Measurements from ENCODE around the gene ATG16L1. TPM values are rescaled to one million over a fixed set of nuclear protein-coding genes. Genes with fewer than 3 reads are reported as not detected.

Gene ATG16L1
- total and polyA plus RNA-seq, 10 of the 15 experiments (the other 5 are each of a cell fraction or from before 2014, with no cell fraction given): 5.2 to 26.6 (median 15.6) TPM

GRCh38 chr2:233213975-233214374 lies 37.5 kb upstream of the ATG16L1 start:
- intact Hi-C loops (cut with micrococcal nuclease; ENCODE audit: unreplicated experiment): no loop called here
- CTCF ChIA-PET: no interaction called here
- DNase-seq (ENCODE audit: low read depth, low spot score) (no peak), FAIRE-seq (no peak), ATAC-seq (no peak)
- Histone ChIP-seq H3K9me3 (replicated peaks; ENCODE audit: control insufficient read depth, insufficient read depth, low read length) (no peaks in the 10 kb centered on the region), H3K9ac (ENCODE audit: control insufficient read depth, insufficient read depth, low read length) (no peak overlapping the region), H3K4me3 (no peak overlapping the region), H2AFZ (ENCODE audit: control insufficient read depth, low read depth, low read length) (no peak overlapping the region), H3K4me2 (ENCODE audit: control insufficient read depth, insufficient read depth) (no peak overlapping the region), H3K27me3 (replicated peaks in 1 of 2; ENCODE audit: control insufficient read depth in 2 of 2, insufficient read depth in 2 of 2, low read length in 1 of 2) (no peaks in the 10 kb centered on the region), H3K27ac (ENCODE audit: control insufficient read depth, insufficient read depth) (no peak overlapping the region), H3K36me3 (ENCODE audit: control insufficient read depth in 2 of 2, insufficient read depth in 2 of 2, low read length in 1 of 2) (peaks cover 0 to 2% of the 10 kb centered on the region in 2 experiments; a peak in 2 of 4 replicates), H3K4me1 (ENCODE audit: control insufficient read depth, insufficient read depth, low read length) (no peaks in the 10 kb centered on the region; the same call in 1 of the 2 replicates), H4K20me1 (ENCODE audit: control insufficient read depth, insufficient read depth) (no peaks in the 10 kb centered on the region), H3K79me2 (ENCODE audit: control insufficient read depth, insufficient read depth, low read length) (no peaks in the 10 kb centered on the region)
- no TSS peak for BruUV-seq (replicated peaks)
- POLR2A ChIA-PET: no interaction called here
- WGBS (ENCODE audit: insufficient coverage, insufficient replicate concordance, low lambda C conversion rate, missing lambda C conversion rate): 100% methylated on average over 6 of the region's 6 CpGs
- SMC1A ChIA-PET (ENCODE audit: uncharacterized antibody, unreplicated experiment): no interaction called here
- in situ Hi-C loops (cut with MboI): no loop called here
- RAD21 ChIA-PET (ENCODE audit: unreplicated experiment): no interaction called here
- no peak for TF ChIP-seq ZNF592 (IDR thresholded peaks at IDR 0.05)
- no peak for TF ChIP-seq CBFB (IDR thresholded peaks at IDR 0.05; ENCODE audit: low read depth)
- no peak for TF ChIP-seq MXI1 (IDR thresholded peaks at IDR 0.05; ENCODE audit: low read depth, low read length)
- no peak for TF ChIP-seq CHD4 (IDR thresholded peaks at IDR 0.05)
- TF ChIP-seq NR2C2 (IDR thresholded peaks at IDR 0.05; ENCODE audit: borderline replicate concordance, control insufficient read depth, insufficient read length, low read depth): no peak
- no peak for TF ChIP-seq FOXK2 (IDR thresholded peaks at IDR 0.05)
- no peak for TF ChIP-seq SKIL (IDR thresholded peaks at IDR 0.05; ENCODE audit: low read depth, poor library complexity, severe bottlenecking)
- TF ChIP-seq HDAC6 (IDR thresholded peaks at IDR 0.05; ENCODE audit: unreplicated experiment): no peak
- TF ChIP-seq TCF3 (IDR thresholded peaks at IDR 0.05; ENCODE audit: borderline replicate concordance, insufficient read depth, low read depth, low read length): no peak
- TF ChIP-seq E2F4 (IDR thresholded peaks at IDR 0.05; ENCODE audit: low read depth, low read length): no peak
- TF ChIP-seq GATAD2B (conservative IDR thresholded peaks at IDR 0.05; ENCODE audit: low read depth): no peak
- TF ChIP-seq REST (IDR thresholded peaks at IDR 0.05; ENCODE audit: low read depth, low read length): no peak
- TF ChIP-seq NBN (IDR thresholded peaks at IDR 0.05): no peak
